C4-2B (cell line): ENCODE data around the gene TPPP3.

Experiments
- CTCF ChIP-seq: fragments of 450-650 bp; conservative IDR thresholded peaks from 2 replicates; pipeline ENCODE4 v1.5.1; 2017; ENCODE audit warnings: mild to moderate bottlenecking
- ZFX ChIP-seq: fragments of 450-650 bp; IDR thresholded peaks from 2 replicates; pipeline ENCODE4 v1.6.1; 2017

DNA sequence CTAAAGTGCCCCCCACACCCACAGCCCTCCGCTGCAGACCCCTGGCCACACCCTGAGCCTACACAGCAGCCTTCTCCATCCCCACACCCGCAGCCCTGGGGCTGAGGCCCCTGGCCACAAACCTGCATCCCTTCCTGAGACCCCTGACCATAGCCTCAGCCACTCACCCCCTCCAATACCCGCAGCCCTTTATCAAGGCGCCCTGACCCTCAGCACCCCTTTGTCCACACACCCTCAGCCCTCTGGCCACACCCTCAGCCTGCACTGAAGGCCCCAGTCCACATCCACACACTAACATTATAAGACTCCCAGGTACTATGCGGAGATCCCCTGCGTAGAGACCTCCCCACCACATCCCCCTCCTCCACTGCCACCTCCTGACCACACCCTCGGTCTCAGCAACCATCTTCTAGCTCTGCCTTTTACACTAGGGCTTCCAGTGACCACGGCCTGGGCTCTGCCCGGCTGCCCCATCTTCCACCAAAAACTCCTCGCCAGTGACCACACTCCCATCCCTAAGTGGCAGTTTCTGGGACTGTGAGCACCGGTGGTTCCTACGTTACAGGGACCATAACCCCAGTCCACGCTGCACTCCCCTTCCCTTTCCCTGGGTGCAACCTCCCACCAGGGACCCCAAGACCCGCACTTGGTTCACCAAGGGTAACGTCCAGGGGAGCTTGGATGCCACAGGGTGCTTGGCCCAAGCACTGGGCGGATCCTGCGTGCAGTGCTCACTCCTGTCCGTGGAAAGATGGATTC is 818 bp downstream of the TPPP3 start:
- TF ChIP-seq CTCF (no peak), ZFX (no peak)
